ENCODE measurements around the gene GNL1. TPM values are rescaled to one million over a fixed set of nuclear protein-coding genes. Genes with fewer than 3 reads are reported as not detected.

GNL1 gene
- total and polyA plus RNA-seq, 2 donors (not counting 3 experiments of a cell fraction or from before 2014, with no cell fraction given), result 58.4 to 87.3 TPM

- Histone ChIP-seq H3K27ac (ENCODE audit: insufficient read depth, low read depth, low read length) (no peak overlapping the region), H3K79me2 (ENCODE audit: control insufficient read depth, insufficient read depth, low read length) (no peaks in the 10 kb centered on the region), H3K27me3 (ENCODE audit: control insufficient read depth in 2 of 2, insufficient read depth in 2 of 2, low read length in 2 of 2) (no peaks in the 10 kb centered on the region), H3K4me1 (ENCODE audit: control insufficient read depth, extremely low read depth, insufficient read depth, low read length) (no peaks in the 10 kb centered on the region), H2AFZ (ENCODE audit: low read depth, low read length) (no peak overlapping the region), H3K9me3 (replicated peaks; ENCODE audit: control insufficient read depth, insufficient read depth, low read length) (no peaks in the 10 kb centered on the region), H3K9ac (replicated peaks; ENCODE audit: extremely low read depth, insufficient read depth, low read length) (no peak overlapping the region), H3K4me2 (ENCODE audit: insufficient read depth, low read length) (no peak overlapping the region), H3K4me3 (replicated peaks in 1 of 3; ENCODE audit: insufficient read depth in 1 of 3, low read depth in 1 of 3, low read length in 3 of 3) (no peak overlapping the region), H4K20me1 (replicated peaks; ENCODE audit: control insufficient read depth, extremely low read depth, insufficient read depth, low read length) (no peaks in the 10 kb centered on the region), H3K9me1 (replicated peaks; ENCODE audit: control insufficient read depth, extremely low read depth, insufficient read depth, low read length) (no peaks in the 10 kb centered on the region), H3K36me3 (ENCODE audit: control insufficient read depth in 2 of 2, extremely low read depth in 1 of 2, insufficient read depth in 2 of 2, low read length in 2 of 2) (peaks cover 29 to 62% of the 10 kb centered on the region in 2 experiments)
- TF ChIP-seq, protein P1, sequence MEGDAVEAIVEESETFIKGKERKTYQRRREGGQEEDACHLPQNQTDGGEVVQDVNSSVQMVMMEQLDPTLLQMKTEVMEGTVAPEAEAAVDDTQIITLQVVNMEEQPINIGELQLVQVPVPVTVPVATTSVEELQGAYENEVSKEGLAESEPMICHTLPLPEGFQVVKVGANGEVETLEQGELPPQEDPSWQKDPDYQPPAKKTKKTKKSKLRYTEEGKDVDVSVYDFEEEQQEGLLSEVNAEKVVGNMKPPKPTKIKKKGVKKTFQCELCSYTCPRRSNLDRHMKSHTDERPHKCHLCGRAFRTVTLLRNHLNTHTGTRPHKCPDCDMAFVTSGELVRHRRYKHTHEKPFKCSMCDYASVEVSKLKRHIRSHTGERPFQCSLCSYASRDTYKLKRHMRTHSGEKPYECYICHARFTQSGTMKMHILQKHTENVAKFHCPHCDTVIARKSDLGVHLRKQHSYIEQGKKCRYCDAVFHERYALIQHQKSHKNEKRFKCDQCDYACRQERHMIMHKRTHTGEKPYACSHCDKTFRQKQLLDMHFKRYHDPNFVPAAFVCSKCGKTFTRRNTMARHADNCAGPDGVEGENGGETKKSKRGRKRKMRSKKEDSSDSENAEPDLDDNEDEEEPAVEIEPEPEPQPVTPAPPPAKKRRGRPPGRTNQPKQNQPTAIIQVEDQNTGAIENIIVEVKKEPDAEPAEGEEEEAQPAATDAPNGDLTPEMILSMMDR (IDR thresholded peaks at IDR 0.05; ENCODE audit: extremely low read depth in 1 of 2, insufficient read depth in 1 of 2, low read depth in 1 of 2, low read length in 2 of 2), result no peak
- TF ChIP-seq MYC (IDR thresholded peaks at IDR 0.05; ENCODE audit: low read depth, low read length) (no peak), EZH2 (IDR thresholded peaks at IDR 0.05; ENCODE audit: borderline replicate concordance, low read depth, low read length, severe bottlenecking) (no peak), JUN (IDR thresholded peaks at IDR 0.05; ENCODE audit: borderline replicate concordance, insufficient read depth, insufficient read length, low read depth) (no peak), GATA2 (IDR thresholded peaks at IDR 0.05; ENCODE audit: insufficient read depth, insufficient read length, low read depth, low read length) (no peak), MAX (IDR thresholded peaks at IDR 0.05; ENCODE audit: insufficient read depth, insufficient read length) (no peak), FOS (IDR thresholded peaks at IDR 0.05; ENCODE audit: borderline replicate concordance, insufficient read depth, low read length) (no peak), POLR2AphosphoS5 (IDR thresholded peaks at IDR 0.05; ENCODE audit: insufficient read depth, low read depth, low read length) (no peak), POLR2A (IDR thresholded peaks at IDR 0.05; ENCODE audit: low read depth, low read length) (no peak)
- dilution Hi-C loops (cut with MboI; ENCODE audit: extremely low pct_ligation_motif_present, low sequenced_read_pairs) (no loop called here), intact Hi-C loops (cut with micrococcal nuclease) (no loop called here)
- FAIRE-seq, result no peak
- no peak for DNase-seq (ENCODE audit: low read depth, low spot score)
- BruUV-seq (replicated peaks), result no TSS peak
- CTCF ChIA-PET, result interaction anchor here (1.2 to 3.6 kb wide), 5 partner anchors 13 to 102 kb away, joined by 3 to 15 read pairs (median 5); no protein-coding TSS in a partner anchor
- POLR2A ChIA-PET, result interaction anchor here (0.6 kb wide), 1 partner anchor 31 kb away, joined by 9 read pairs; no protein-coding TSS in a partner anchor
Observed at GRCh38 chr6:30583921-30584320, 27.6 kb upstream of the GNL1 start.
